Osteocyte (in vitro differentiated cells): ENCODE measurements around the gene FBXO42. TPM values are rescaled to one million over a fixed set of nuclear protein-coding genes. Genes with fewer than 3 reads are reported as not detected.
"Not testable (repeated sequence)": the region's sequence is repeated elsewhere in the genome, so short reads cannot be mapped to it uniquely, and the experiment has no call there.

Experiments
- DNase-seq: peaks from one replicate; pipeline ENCODE4 v3.0.0; 2021; ENCODE audit warnings: mixed read lengths; ENCODE audit not compliant: unreplicated experiment; ENCODE audit errors: extremely low spot score
- H3K27ac Mint-ChIP-seq: one replicate; pipeline ENCODE4 v1.8.0; 2021; ENCODE audit warnings: mild to moderate bottlenecking, mixed read lengths; ENCODE audit not compliant: unreplicated experiment
- H3K27me3 Mint-ChIP-seq: one replicate; pipeline ENCODE4 v1.8.0; 2021; ENCODE audit warnings: mixed read lengths; ENCODE audit not compliant: unreplicated experiment
- H3K36me3 Mint-ChIP-seq: one replicate; pipeline ENCODE4 v1.8.0; 2021; ENCODE audit warnings: mixed read lengths; ENCODE audit not compliant: unreplicated experiment
- H3K4me1 Mint-ChIP-seq: one replicate; pipeline ENCODE4 v1.8.0; 2021; ENCODE audit warnings: mixed read lengths; ENCODE audit not compliant: unreplicated experiment
- H3K4me3 Mint-ChIP-seq: one replicate; pipeline ENCODE4 v1.8.0; 2021; ENCODE audit warnings: mild to moderate bottlenecking, moderate library complexity, mixed read lengths; ENCODE audit not compliant: unreplicated experiment
- H3K9me3 Mint-ChIP-seq: one replicate; pipeline ENCODE4 v1.8.0; 2021; ENCODE audit warnings: mixed read lengths; ENCODE audit not compliant: unreplicated experiment
- total RNA-seq: library from RNA; stranded (reverse); gene quantifications from 2 replicates; pipeline ENCODE4 v1.2.1, GENCODE V29; 2021
- TF ChIP-seq, protein P1 (sequence below): fragments of 200-600 bp; sonication (generic); IDR thresholded peaks from 2 replicates; pipeline ENCODE4 v1.5.0; 2021; ENCODE audit warnings: antibody characterized with exemption, mild to moderate bottlenecking, moderate library complexity

The FBXO42 gene
- total RNA-seq, 1 donor from 2014 or later = 22.2 TPM

DNA sequence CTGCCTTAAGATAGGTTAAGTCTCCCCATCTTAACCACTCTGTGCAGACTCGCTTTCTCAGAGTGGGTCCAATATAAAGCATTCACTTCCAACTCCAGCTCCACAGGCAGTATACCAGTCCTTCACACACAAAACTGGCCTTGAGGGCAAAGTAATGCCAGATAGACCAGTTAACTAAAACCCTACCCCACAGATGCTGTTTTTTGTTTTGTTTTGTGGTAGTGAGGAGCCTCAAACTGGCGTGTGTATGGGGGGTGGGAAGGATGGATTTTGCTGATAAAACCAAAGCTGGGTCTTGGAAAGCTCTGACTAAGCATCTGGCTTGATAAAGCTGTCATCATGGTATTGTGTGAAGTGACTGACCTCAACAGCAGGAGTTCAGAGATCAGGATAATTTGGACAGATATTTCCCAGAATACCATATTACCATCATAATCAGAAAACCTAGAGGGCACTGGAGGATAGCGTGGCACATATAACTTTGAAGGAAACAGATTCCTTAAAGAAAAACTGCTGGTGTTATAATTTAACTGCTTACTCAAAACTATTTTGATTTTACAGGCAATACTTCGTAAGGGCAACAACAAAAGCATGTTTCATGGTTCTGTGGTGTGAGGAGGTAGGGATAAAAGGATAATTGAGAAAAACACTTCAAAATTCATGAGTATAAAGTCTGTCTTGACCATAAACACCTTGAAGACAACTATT, 85.7 kb downstream of the FBXO42 start:
- Mint-ChIP-seq H3K27ac (no peak overlapping the region), H3K4me3 (no peak overlapping the region), H3K36me3 (peaks cover 3% of the 10 kb centered on the region), H3K9me3 (no peaks in the 10 kb centered on the region), H3K27me3 (no peaks in the 10 kb centered on the region), H3K4me1 (peaks cover 14% of the 10 kb centered on the region)
- TF ChIP-seq, protein P1, sequence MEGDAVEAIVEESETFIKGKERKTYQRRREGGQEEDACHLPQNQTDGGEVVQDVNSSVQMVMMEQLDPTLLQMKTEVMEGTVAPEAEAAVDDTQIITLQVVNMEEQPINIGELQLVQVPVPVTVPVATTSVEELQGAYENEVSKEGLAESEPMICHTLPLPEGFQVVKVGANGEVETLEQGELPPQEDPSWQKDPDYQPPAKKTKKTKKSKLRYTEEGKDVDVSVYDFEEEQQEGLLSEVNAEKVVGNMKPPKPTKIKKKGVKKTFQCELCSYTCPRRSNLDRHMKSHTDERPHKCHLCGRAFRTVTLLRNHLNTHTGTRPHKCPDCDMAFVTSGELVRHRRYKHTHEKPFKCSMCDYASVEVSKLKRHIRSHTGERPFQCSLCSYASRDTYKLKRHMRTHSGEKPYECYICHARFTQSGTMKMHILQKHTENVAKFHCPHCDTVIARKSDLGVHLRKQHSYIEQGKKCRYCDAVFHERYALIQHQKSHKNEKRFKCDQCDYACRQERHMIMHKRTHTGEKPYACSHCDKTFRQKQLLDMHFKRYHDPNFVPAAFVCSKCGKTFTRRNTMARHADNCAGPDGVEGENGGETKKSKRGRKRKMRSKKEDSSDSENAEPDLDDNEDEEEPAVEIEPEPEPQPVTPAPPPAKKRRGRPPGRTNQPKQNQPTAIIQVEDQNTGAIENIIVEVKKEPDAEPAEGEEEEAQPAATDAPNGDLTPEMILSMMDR = no peak
- no peak for DNase-seq

DNA sequence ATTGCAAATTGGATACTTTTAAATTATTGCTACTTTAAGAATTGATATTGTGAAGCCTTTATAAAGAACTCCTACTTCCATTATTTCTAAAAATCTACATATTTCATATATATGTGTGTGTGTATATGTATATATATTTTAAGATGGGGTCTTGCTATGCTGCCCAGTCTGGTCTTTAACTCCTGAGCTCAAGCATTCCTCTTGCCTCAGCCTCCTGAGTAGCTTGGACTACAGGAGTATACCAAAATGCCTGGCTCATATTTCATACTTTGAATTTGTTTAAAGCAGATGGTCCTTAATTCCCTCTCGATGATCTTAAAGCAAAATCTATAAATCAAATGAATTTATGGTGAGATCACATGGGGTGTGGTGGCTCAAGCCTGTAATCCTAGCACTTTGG, 90.2 kb downstream of the FBXO42 start:
- no peak overlapping the region for H3K4me3 Mint-ChIP-seq
- no peak overlapping the region for H3K27ac Mint-ChIP-seq
- H3K36me3 Mint-ChIP-seq = no peaks in the 10 kb centered on the region
- DNase-seq = no peak
- TF ChIP-seq, protein P1 = no peak
- no peaks in the 10 kb centered on the region for H3K9me3 Mint-ChIP-seq
- H3K4me1 Mint-ChIP-seq = peaks cover 13% of the 10 kb centered on the region
- H3K27me3 Mint-ChIP-seq = no peaks in the 10 kb centered on the region

DNA sequence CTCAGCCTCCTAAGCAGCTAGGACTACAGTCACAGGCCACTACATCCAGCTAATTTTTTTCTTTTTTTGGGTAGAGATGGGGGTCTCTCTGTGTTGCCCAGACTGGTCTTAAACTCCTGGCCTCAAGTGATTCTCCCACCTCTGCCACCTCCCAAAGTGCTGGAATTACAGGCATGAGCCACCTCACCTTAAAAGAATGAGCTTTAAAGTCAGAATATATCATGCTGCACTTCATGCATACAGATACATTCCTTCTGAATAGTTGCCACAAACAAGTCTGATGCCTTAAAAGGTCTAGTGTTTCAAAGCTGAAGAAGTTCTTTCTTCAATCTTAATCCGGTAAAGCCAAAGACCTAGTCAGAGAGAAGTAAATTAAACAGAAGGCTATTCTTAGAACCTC, 91.5 kb downstream of the FBXO42 start:
- peak overlapping the region; percentile 31 for H3K27ac Mint-ChIP-seq

DNA sequence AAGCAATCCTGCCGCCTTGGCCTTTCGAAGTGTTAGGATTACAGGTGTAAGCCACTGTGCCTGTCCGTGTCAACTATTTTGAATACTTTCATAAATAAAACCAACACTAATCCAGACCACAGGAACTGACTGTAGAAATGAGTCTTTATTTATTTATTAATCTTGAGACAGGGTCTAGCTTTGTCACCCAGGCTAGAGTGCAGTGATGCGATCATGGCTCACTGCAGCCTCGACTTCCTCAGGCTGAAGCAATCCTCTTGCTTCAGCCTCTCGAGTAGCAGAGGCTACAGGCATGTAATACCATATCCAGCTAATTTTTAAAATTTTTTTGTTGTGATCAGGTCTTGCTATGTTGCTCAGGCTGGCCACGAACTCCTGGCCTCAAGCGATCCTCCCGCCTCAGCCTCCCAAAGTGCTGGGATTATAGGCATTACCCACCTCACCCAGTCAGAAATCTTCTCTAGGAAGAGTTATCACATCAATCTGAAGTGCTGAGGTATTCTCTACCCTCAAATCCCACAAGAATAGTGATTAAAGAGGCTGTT, 93.6 kb downstream of the FBXO42 start:
- no peak for DNase-seq
- Mint-ChIP-seq H3K9me3 (no peaks in the 10 kb centered on the region), H3K4me3 (no peak overlapping the region), H3K4me1 (peaks cover 7% of the 10 kb centered on the region), H3K27me3 (no peaks in the 10 kb centered on the region), H3K27ac (no peak overlapping the region), H3K36me3 (peaks cover 22% of the 10 kb centered on the region)
- TF ChIP-seq, protein P1 = no peak

More for the DNA sequence above, 91.5 kb downstream of the FBXO42 start:
- H3K27me3 Mint-ChIP-seq = no peaks in the 10 kb centered on the region
- DNase-seq = no peak
- TF ChIP-seq, protein P1 = no peak
- no peak overlapping the region for H3K4me3 Mint-ChIP-seq
- no peaks in the 10 kb centered on the region for H3K9me3 Mint-ChIP-seq
- H3K4me1 Mint-ChIP-seq = peaks cover 7% of the 10 kb centered on the region
- peaks cover 6% of the 10 kb centered on the region for H3K36me3 Mint-ChIP-seq

DNA sequence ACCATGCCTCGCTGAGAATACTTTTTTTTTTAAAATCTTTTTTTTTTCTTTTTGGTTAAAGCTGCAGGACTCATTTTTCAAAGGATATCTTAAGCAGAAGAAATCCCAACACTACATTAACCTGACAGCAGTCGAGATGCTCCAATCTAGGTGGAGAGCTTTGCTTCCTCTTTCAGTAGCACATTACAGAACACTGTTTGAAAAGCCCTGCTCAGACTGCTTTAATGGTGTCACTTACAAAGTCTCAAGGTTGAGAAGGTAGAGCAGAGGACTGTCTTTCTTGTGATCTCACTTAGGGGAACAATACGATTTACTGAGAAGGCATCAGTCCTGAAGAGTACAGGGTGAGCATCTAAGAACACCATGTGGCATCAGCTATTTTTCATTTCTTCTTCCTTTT, 94.3 kb downstream of the FBXO42 start:
- Mint-ChIP-seq H3K4me3 (no peak overlapping the region), H3K9me3 (no peaks in the 10 kb centered on the region), H3K4me1 (peaks cover 7% of the 10 kb centered on the region), H3K27me3 (no peaks in the 10 kb centered on the region), H3K36me3 (peaks cover 22% of the 10 kb centered on the region), H3K27ac (no peak overlapping the region)
- no peak for DNase-seq
- TF ChIP-seq, protein P1 = no peak

DNA sequence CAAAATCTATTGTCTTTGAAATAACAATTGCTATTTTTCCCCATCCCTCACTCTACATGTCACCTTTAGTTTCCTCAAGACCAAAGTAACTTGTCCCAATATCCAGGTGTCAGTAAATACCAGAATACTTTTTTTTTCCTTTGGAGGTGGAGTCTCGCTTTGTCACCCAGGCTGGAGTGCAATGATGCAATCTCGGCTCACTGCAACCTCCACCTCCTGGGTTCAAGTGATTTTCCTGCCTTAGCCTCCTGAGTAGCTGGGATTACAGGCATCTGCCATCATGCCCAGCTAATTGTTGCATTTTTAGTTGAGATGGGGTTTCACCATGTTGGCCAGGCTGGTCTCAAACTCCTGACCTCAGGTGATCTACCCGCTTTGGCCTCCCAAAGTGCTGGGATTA, 94.7 kb downstream of the FBXO42 start:
- not testable (repeated sequence) for H3K4me1 Mint-ChIP-seq, DNase-seq, H3K9me3 Mint-ChIP-seq, H3K27me3 Mint-ChIP-seq, H3K27ac Mint-ChIP-seq, H3K4me3 Mint-ChIP-seq
- peaks cover 24% of the 10 kb centered on the region for H3K36me3 Mint-ChIP-seq
